Neural cell (in vitro differentiated cells): ENCODE measurements around the gene ATP5PO.

Source experiments
- CTCF ChIP-seq: fragments of 450-650 bp; IDR thresholded peaks from 2 replicates; pipeline ENCODE4 v1.5.1; 2014; ENCODE audit warnings: antibody characterized with exemption, mild to moderate bottlenecking, moderate library complexity; ENCODE audit not compliant: poor library complexity, severe bottlenecking
- EZH2 ChIP-seq: fragments of 200-600, 300-800 bp; shearing (Covaris generic), sonication (generic); IDR thresholded peaks from 2 replicates; pipeline ENCODE4 v1.6.1; 2014; ENCODE audit warnings: antibody characterized with exemption, low read length, borderline replicate concordance, mild to moderate bottlenecking; ENCODE audit not compliant: insufficient read depth, poor library complexity, severe bottlenecking
- POLR2AphosphoS5 ChIP-seq: IDR thresholded peaks from 2 replicates; pipeline ENCODE4 v1.6.1; 2012
- RAD21 ChIP-seq: fragments of 450-650 bp; conservative IDR thresholded peaks from 2 replicates; pipeline ENCODE4 v1.6.1; 2014; ENCODE audit warnings: antibody characterized with exemption, mild to moderate bottlenecking, moderate library complexity
- REST ChIP-seq: IDR thresholded peaks from 2 replicates; pipeline ENCODE4 v1.6.1; 2012; ENCODE audit warnings: borderline replicate concordance
- SMC3 ChIP-seq: fragments of 450-650 bp; conservative IDR thresholded peaks from 2 replicates; pipeline ENCODE4 v1.6.1; 2014; ENCODE audit warnings: antibody characterized with exemption, mild to moderate bottlenecking, moderate library complexity; ENCODE audit not compliant: poor library complexity
- TAF1 ChIP-seq: IDR thresholded peaks from 2 replicates; pipeline ENCODE4 v1.6.1; 2012; ENCODE audit warnings: low read depth

GRCh38 chr21:33962290-33962689, 46.7 kb upstream of the ATP5PO start:
- TF ChIP-seq CTCF (no peak), EZH2 (no peak), POLR2AphosphoS5 (no peak), TAF1 (no peak), RAD21 (no peak), SMC3 (no peak), REST (no peak)
